ENCODE results near the gene TEX54. TPM values are rescaled to one million over a fixed set of nuclear protein-coding genes. Genes with fewer than 3 reads are reported as not detected.

Gene TEX54
- total and polyA plus RNA-seq, 2 of the 13 experiments (the other 11 are each of a cell fraction or from before 2014, with no cell fraction given): not detected

DNA sequence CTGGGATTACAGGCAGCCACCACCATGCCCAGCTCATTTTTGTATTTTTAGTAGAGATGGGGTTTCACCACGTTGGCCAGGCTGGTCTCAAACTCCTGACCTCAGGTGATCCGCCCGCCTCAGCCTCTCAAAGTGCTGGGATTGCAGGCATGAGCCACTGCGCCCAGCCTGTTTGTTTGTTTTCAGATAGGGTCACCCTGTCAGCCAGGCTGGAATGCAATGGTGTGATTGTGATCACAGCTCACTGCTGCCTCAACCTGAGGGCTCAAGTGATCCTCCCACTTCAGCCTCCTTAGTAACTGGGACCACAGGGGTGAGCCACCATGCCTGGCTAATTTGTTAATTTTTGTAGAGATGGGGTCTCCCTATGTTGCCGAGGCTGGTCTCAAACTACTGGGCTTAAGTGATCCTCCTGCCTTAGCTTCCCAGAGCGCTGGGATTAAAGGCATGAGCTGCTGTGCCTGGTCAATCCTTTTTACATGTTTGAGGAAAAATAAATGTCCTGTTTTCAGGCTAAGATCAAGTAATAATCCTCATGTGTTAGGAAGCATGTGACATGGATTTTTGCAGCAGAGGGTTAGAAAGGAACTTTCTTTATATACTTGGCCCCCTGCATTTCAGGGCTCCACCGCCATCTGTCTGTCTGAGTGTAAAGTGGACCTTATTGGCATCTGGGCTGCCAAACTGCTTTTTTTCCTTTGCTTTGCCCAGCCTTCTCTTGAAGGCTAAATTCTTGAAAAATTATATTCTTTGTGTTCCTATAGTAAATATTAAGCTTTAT, 43.2 kb upstream of the TEX54 start (continued):
- TF ChIP-seq ARID4A (CRISPR knock-in tag; IDR thresholded peaks at IDR 0.05; ENCODE audit: borderline replicate concordance) (peak; percentile 42; the same call in 1 of the 2 replicates), ZBTB39 (CRISPR knock-in tag; IDR thresholded peaks at IDR 0.05) (no peak), HOXA3 (CRISPR knock-in tag; IDR thresholded peaks at IDR 0.05) (0 out of 2 replicates have a peak, but pooled peaks have one; percentile 20), TEAD3 (CRISPR knock-in tag; optimal IDR thresholded peaks at IDR 0.05; ENCODE audit: borderline replicate concordance) (peak; percentile 53), ZNF841 (CRISPR knock-in tag; IDR thresholded peaks at IDR 0.05; ENCODE audit: borderline replicate concordance) (no peak), MLLT10 (CRISPR knock-in tag; IDR thresholded peaks at IDR 0.05) (no peak), RFX1 (IDR thresholded peaks at IDR 0.05) (no peak), ZFP62 (CRISPR knock-in tag; IDR thresholded peaks at IDR 0.05) (no peak), TBX2 (CRISPR knock-in tag; IDR thresholded peaks at IDR 0.05; ENCODE audit: borderline replicate concordance) (no peak), SOX5 (CRISPR knock-in tag; IDR thresholded peaks at IDR 0.05; ENCODE audit: borderline replicate concordance) (no peak)
- TF ChIP-seq, protein P1, sequence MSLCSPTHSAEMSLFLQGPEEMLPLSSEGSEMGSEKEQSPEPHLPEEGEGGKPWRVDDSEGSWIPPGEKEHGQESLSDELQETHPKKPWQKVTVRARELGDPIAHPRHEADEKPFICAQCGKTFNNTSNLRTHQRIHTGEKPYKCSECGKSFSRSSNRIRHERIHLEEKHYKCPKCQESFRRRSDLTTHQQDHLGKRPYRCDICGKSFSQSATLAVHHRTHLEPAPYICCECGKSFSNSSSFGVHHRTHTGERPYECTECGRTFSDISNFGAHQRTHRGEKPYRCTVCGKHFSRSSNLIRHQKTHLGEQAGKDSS (CRISPR knock-in tag; IDR thresholded peaks at IDR 0.05; ENCODE audit: borderline replicate concordance, low read depth): no peak
